ENCODE results near the gene UBQLN3. TPM values are rescaled to one million over a fixed set of nuclear protein-coding genes. Genes with fewer than 3 reads are reported as not detected.

Gene UBQLN3
- total RNA-seq, 4 donors from 2014 or later: 0.15 to 0.62 (median 0.40) TPM; not detected in 1

DNA sequence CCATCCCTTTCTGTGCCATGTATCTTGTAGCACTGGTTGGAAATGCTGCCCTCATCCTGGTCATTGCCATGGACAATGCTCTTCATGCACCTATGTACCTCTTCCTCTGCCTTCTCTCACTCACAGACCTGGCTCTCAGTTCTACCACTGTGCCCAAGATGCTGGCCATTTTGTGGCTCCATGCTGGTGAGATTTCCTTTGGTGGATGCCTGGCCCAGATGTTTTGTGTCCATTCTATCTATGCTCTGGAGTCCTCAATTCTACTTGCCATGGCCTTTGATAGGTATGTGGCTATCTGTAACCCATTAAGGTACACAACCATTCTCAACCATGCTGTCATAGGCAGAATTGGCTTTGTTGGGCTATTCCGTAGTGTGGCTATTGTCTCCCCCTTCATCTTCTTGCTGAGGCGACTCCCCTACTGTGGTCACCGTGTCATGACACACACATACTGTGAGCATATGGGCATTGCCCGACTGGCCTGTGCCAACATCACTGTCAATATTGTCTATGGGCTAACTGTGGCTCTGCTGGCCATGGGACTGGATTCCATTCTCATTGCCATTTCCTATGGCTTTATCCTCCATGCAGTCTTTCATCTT is 20.9 kb downstream of the UBQLN3 start:
- 100% methylated on average over 2 of the region's 4 CpGs; no CpG with 5 or more reads in 1 of the 2 donors for WGBS, 2 donors (ENCODE audit: low coverage in 1 of 2)
- no peaks in the 10 kb centered on the region for H3K4me1 ChIP-seq
- TF ChIP-seq EP300 (IDR thresholded peaks at IDR 0.05) (no peak), POLR2A (IDR thresholded peaks at IDR 0.05) (no peak), POLR2AphosphoS5 (IDR thresholded peaks at IDR 0.05) (no peak)
- TF ChIP-seq, protein P1, sequence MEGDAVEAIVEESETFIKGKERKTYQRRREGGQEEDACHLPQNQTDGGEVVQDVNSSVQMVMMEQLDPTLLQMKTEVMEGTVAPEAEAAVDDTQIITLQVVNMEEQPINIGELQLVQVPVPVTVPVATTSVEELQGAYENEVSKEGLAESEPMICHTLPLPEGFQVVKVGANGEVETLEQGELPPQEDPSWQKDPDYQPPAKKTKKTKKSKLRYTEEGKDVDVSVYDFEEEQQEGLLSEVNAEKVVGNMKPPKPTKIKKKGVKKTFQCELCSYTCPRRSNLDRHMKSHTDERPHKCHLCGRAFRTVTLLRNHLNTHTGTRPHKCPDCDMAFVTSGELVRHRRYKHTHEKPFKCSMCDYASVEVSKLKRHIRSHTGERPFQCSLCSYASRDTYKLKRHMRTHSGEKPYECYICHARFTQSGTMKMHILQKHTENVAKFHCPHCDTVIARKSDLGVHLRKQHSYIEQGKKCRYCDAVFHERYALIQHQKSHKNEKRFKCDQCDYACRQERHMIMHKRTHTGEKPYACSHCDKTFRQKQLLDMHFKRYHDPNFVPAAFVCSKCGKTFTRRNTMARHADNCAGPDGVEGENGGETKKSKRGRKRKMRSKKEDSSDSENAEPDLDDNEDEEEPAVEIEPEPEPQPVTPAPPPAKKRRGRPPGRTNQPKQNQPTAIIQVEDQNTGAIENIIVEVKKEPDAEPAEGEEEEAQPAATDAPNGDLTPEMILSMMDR (IDR thresholded peaks at IDR 0.05): no peak
- H3K27me3 ChIP-seq: no peaks in the 10 kb centered on the region
- no peak for ATAC-seq
- H3K27ac ChIP-seq: no peak overlapping the region
- no peaks in the 10 kb centered on the region for H3K9me3 ChIP-seq
- no peaks in the 10 kb centered on the region for H3K36me3 ChIP-seq
- no peak overlapping the region for H3K4me3 ChIP-seq

DNA sequence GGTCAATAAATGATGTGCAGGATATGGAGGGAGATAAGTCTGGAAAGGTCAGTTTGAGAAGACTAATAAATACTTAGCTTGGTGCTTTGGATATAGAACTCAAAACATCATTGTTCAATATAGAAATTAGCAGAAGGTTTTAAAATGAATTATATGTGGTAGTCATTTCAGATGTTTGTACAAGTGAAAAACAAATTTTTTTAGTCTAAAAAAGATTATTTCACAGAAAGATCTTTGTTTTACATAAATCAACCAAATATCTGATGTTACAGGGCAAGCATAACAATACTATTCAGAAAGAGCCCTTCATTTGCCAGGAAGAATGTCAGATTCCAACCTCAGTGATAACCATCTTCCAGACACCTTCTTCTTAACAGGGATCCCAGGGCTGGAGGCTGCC is 21.4 kb downstream of the UBQLN3 start, which contains the start of gene OR52D1:
TSS of gene OR52D1 (plus strand) at position 301 of the 400 bp plus-strand sequence. CDS start at position 323, 22 bp downstream.
- Histone ChIP-seq H3K27me3 (no peaks in the 10 kb centered on the region), H3K4me3 (no peak within 1 kb of the TSS), H3K27ac (no peak within 1 kb of the TSS), H3K4me1 (no peaks in the 10 kb centered on the region), H3K36me3 (no peaks in the 10 kb centered on the region), H3K9me3 (no peaks in the 10 kb centered on the region)
- no peak for TF ChIP-seq POLR2AphosphoS5 (IDR thresholded peaks at IDR 0.05)
- TF ChIP-seq, protein P1 (IDR thresholded peaks at IDR 0.05): no peak
- no peak for TF ChIP-seq EP300 (IDR thresholded peaks at IDR 0.05)
- TF ChIP-seq POLR2A (IDR thresholded peaks at IDR 0.05): no peak
- ATAC-seq: no peak

DNA sequence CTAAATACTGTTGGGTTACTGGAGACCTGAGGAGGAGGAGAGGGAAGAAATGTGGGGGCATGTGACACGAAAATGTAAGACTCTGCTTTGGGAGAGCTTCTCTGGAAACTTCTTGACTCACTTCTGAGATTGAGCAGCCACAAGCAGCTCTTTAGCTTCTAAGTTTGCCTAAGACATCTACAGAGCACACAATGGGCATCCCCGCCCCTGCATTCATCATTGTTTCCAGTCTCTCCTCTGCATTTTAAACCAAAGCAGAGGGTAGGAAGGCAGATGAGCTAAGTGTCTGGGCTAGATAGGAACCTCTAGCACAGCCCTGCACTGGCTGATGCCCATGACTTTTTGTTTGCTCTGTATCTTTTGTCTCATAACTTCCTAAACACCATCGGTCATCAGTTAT is 23.3 kb downstream of the UBQLN3 start:
- Histone ChIP-seq H3K4me1 (no peaks in the 10 kb centered on the region), H3K27me3 (no peaks in the 10 kb centered on the region), H3K4me3 (no peak overlapping the region), H3K9me3 (no peaks in the 10 kb centered on the region), H3K36me3 (no peaks in the 10 kb centered on the region), H3K27ac (no peak overlapping the region)
- TF ChIP-seq EP300 (IDR thresholded peaks at IDR 0.05): no peak
- no peak for TF ChIP-seq POLR2AphosphoS5 (IDR thresholded peaks at IDR 0.05)
- no peak for TF ChIP-seq POLR2A (IDR thresholded peaks at IDR 0.05)
- TF ChIP-seq, protein P1 (IDR thresholded peaks at IDR 0.05): no peak
- ATAC-seq: no peak
- WGBS, 2 donors (ENCODE audit: low coverage in 1 of 2): 80 to 100% methylated on average over 1 to 3 of the region's 3 CpGs

GRCh38 chr11:5486003-5486402 is 23.8 kb downstream of the UBQLN3 start:
- ATAC-seq: no peak
- H3K9me3 ChIP-seq: no peaks in the 10 kb centered on the region
- no peak overlapping the region for H3K4me3 ChIP-seq
- no peak for TF ChIP-seq EP300 (IDR thresholded peaks at IDR 0.05)
- TF ChIP-seq, protein P1 (IDR thresholded peaks at IDR 0.05): no peak
- TF ChIP-seq POLR2AphosphoS5 (IDR thresholded peaks at IDR 0.05): no peak
- no peak for TF ChIP-seq POLR2A (IDR thresholded peaks at IDR 0.05)
- H3K27me3 ChIP-seq: no peaks in the 10 kb centered on the region
- H3K36me3 ChIP-seq: no peaks in the 10 kb centered on the region
- H3K27ac ChIP-seq: no peak overlapping the region
- no peaks in the 10 kb centered on the region for H3K4me1 ChIP-seq
- 96% methylated on average over 2 to 3 of the region's 3 CpGs for WGBS, 2 donors (ENCODE audit: low coverage in 1 of 2)

GRCh38 chr11:5476186-5476819 is 33.5 kb downstream of the UBQLN3 start:
- no peak for ATAC-seq
- H3K27ac ChIP-seq: no peak overlapping the region
- TF ChIP-seq, protein P1 (IDR thresholded peaks at IDR 0.05): peak; percentile 50 to 69 (median 56)
- no peak for TF ChIP-seq EP300 (IDR thresholded peaks at IDR 0.05)
- H3K36me3 ChIP-seq: no peaks in the 10 kb centered on the region
- no peaks in the 10 kb centered on the region for H3K4me1 ChIP-seq
- 38 to 44% methylated on average over 2 of the region's 2 CpGs for WGBS, 2 donors (ENCODE audit: low coverage in 1 of 2)
- H3K27me3 ChIP-seq: no peaks in the 10 kb centered on the region
- no peak overlapping the region for H3K4me3 ChIP-seq
- H3K9me3 ChIP-seq: no peaks in the 10 kb centered on the region
